GM18951 (cell line): ENCODE measurements around the gene PLEKHB1.

Experiments used
- POLR2A ChIP-seq: IDR thresholded peaks from 4 replicates; pipeline ENCODE4 v1.6.1; 2011; ENCODE audit warnings: mild to moderate bottlenecking; ENCODE audit not compliant: insufficient read length, insufficient read depth; ENCODE audit errors: extremely low read depth
- in situ Hi-C: fragments of 300-500 bp; cut with MboI; formaldehyde crosslinking; loops from one replicate; pipeline ENCODE4 v1.12.0; 2022; ENCODE audit warnings: low sequenced_read_pairs, mixed read lengths, inconsistent platforms; ENCODE audit not compliant: unreplicated experiment

The PLEKHB1 gene

DNA sequence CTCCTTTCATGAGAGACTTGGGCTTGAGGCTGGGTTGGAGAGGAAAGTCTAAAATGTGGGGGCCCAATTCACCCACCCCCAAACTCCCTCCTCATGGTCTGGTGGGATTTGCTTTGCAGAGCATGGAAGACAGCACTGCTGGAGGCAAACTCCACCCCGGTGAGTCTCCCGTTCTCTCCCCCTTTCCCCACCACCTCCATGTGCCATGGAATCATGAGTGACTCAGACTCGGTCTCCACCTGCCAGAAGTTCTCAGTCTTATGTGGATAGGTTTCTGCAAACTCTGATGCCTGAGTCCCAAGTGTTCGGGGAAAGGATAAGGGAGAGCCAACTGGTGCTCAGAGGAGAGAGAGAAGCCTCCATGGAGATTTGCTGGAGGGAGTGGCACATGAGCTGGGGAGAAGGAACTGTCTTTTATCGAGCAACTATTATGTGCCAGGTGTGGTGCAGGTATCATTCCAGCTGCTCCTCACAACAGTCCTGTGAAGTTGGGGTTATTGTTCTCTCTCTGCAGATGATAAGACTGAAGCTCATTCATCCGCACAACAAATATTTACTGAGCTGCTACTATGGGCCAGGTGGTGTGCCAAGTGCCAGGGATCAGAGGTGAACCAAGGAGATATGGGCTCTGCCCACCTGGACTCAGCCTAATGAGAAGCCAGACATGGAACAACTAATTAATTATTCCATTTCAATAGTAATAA lies 6.6 kb downstream of the PLEKHB1 start:
- no peak for TF ChIP-seq POLR2A
- in situ Hi-C loops, result no loop called here

- TF ChIP-seq POLR2A, result no peak
- in situ Hi-C loops, result no loop called here
Observed at GRCh38 chr11:73653996-73654395, 7.6 kb downstream of the PLEKHB1 start.

DNA sequence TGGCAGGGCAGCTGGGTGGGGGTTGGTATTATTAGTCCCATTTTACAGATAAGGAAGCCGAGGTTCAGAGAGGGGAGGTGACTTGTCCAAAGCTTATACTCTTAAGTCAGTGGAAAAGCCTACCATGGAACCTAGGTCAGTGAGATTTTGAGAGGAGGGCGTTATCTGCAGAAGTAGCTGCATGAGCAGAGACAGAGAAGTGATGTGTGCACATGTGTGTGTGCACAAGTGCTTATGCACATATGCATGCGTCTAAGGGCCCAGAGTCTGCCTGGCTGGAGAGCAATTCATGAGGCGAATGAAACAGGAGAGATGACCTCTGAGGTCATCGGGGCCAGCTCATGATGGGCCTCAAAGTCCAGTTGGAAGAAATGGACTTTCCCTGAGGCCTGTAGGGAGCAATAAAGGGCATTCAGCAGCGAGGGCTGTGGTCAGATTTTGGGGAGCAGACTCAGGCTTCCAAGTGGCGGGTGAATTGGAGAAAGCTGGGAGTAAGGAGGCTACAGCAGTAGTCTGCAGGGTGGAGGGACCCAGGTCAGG lies 8.2 kb downstream of the PLEKHB1 start:
- in situ Hi-C loops, result no loop called here
- TF ChIP-seq POLR2A, result no peak

DNA sequence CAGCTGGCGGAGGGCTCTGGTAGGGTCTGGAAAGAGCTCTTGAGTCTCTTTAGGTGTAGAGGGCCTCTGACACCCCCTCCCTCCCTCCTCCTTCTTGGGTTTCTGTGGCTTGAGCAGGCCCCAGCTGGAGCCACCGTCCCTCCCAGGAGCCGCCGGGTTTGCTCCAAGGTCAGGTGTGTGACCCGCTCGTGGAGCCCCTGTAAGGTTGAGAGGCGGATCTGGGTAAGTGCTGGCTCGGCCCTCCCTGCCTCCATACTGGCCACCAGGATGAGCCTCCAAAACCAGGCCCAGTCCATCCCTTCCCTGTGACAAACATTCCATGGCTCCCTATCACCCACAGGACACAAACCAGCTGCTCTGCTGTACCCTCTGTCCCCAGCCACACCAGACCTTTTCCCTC lies 9.3 kb downstream of the PLEKHB1 start:
- no peak for TF ChIP-seq POLR2A
- in situ Hi-C loops, result no loop called here

GRCh38 chr11:73656985-73657384 lies 10.6 kb downstream of the PLEKHB1 start:
- in situ Hi-C loops, result no loop called here
- TF ChIP-seq POLR2A, result no peak

DNA sequence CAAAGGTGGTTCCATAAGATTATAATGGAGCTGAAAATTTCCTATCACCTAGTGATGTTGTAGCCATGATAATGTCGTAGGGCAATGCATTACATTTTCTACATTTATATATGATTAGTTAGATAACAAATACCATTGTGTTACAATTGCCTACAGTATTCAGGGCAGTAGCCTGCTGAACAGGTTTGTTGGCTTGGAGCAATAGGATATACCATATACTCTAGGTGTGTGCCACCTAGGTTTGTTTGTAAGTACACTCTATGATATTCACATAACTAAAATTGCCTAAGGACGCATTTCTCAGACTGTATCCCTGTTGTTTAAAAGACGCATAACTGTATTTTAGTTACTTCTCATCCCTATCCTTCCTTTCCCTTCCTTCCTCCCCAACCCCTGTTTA lies 13.6 kb downstream of the PLEKHB1 start:
- no peak for TF ChIP-seq POLR2A
- in situ Hi-C loops, result loop anchor here (5.0 kb wide), 1 partner anchor 308 kb away; no protein-coding TSS in a partner anchor

GRCh38 chr11:73660497-73661034 lies 14.2 kb downstream of the PLEKHB1 start:
- no peak for TF ChIP-seq POLR2A
- in situ Hi-C loops, result loop anchor here (5.0 kb wide), 1 partner anchor 308 kb away; no protein-coding TSS in a partner anchor

- in situ Hi-C loops, result loop anchor here (5.0 kb wide), 1 partner anchor 309 kb away; no protein-coding TSS in a partner anchor
- no peak for TF ChIP-seq POLR2A
Observed at GRCh38 chr11:73661035-73661628, 14.8 kb downstream of the PLEKHB1 start.

DNA sequence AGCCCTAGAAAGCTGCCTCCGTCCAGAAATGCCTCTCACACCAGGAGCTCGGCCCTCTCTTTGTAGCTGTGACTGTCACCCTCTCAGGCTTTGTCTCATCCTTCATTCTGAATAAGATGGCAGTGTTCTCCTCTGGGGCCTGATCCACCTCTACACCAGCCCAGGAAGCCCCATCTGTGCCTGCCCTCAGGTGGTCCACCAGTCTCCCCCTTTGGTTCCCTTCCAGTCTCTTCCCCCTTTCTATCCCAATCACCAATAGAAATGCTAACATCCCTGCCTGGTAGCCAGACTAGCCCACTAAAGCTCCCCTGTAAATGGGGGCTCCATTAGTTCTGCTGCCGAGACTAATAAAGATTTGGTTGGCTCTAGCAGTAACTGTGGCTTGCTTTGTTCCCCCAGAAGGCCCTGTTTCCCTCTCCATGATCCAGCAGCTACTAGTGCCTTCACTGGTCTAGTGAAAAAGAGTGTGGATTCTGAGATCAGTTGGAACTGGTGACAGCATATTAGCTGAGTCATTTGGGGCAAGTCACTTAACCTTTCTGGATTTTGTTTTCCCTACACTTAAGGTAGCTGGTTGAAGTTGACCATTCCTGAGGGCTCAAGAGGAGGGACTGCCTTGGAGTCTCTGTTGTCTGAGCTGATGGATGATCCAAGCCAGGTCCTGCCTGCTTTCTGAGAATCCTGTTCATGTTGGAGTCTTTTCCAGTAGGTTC lies 16.2 kb downstream of the PLEKHB1 start:
- TF ChIP-seq POLR2A, result no peak
- in situ Hi-C loops, result loop anchor here (5.0 kb wide), 1 partner anchor 310 kb away; no protein-coding TSS in a partner anchor

GRCh38 chr11:73663604-73664495 lies 17.5 kb downstream of the PLEKHB1 start:
- in situ Hi-C loops, result loop anchor here (5.0 kb wide), 1 partner anchor 312 kb away; no protein-coding TSS in a partner anchor
- no peak for TF ChIP-seq POLR2A

- in situ Hi-C loops, result loop anchor here (5.0 kb wide), 1 partner anchor 313 kb away; no protein-coding TSS in a partner anchor
- TF ChIP-seq POLR2A, result no peak
Observed at GRCh38 chr11:73664877-73665276, 18.5 kb downstream of the PLEKHB1 start.

- in situ Hi-C loops, result no loop called here
- TF ChIP-seq POLR2A, result no peak
Observed at GRCh38 chr11:73667891-73668290, 21.5 kb downstream of the PLEKHB1 start.
